Vagina (tissue), 2 donors: ENCODE measurements around the gene KLB. TPM values are rescaled to one million over a fixed set of nuclear protein-coding genes. Genes with fewer than 3 reads are reported as not detected.
"Not testable (repeated sequence)": the region's sequence is repeated elsewhere in the genome, so short reads cannot be mapped to it uniquely, and the experiment has no call there.

ENCODE experiments used
- DNase-seq, 2 donors: peaks; one replicate each; pipeline ENCODE4 v3.0.0-alpha.2; 2017; ENCODE audit errors: extremely low spot score in 2 of 2
- H3K27ac ChIP-seq: fragments of 200-600 bp; sonication (generic); one replicate; pipeline ENCODE4 v1.5.1; 2019
- H3K27me3 ChIP-seq: fragments of 200-600 bp; sonication (generic); one replicate; pipeline ENCODE4 v1.5.1; 2019
- H3K36me3 ChIP-seq, 2 donors: fragments of 200-600 bp; sonication (generic); one replicate each; pipeline ENCODE4 v1.5.1; 2017 to 2019
- H3K4me1 ChIP-seq: fragments of 200-600 bp; sonication (generic); one replicate; pipeline ENCODE4 v1.5.1; 2019
- H3K4me3 ChIP-seq, 2 donors: fragments of 200-600 bp; sonication (generic); 1 replicate in 1 of 2; 2 replicates in 1 of 2; pipeline ENCODE4 v1.5.1; 2016 to 2019
- H3K9me3 ChIP-seq: fragments of 200-600 bp; sonication (generic); one replicate; pipeline ENCODE4 v1.5.1; 2019
- CTCF ChIP-seq, 3 experiments: fragments of 450-650 bp in 2 of 3; fragments of 200-600 bp in 1 of 3; sonication (generic) in 1 of 3; IDR thresholded peaks; one replicate each; pipeline ENCODE4 v1.5.1; 2017 to 2019; ENCODE audit warnings: antibody characterized with exemption in 3 of 3, mild to moderate bottlenecking in 2 of 3, moderate library complexity in 2 of 3
- POLR2A ChIP-seq, 2 donors: fragments of 450-650 bp; IDR thresholded peaks; one replicate each; pipeline ENCODE4 v1.6.1; 2017; ENCODE audit warnings: antibody characterized with exemption in 2 of 2, mild to moderate bottlenecking in 2 of 2, moderate library complexity in 2 of 2
- POLR2AphosphoS5 ChIP-seq, 2 donors: sonication (generic); formaldehyde crosslinking; IDR thresholded peaks; one replicate each; pipeline ENCODE4 v1.9.0; 2017; ENCODE audit warnings: antibody characterized with exemption in 2 of 2, mild to moderate bottlenecking in 2 of 2, low read depth in 1 of 2; ENCODE audit not compliant: insufficient read depth in 1 of 2
- intact Hi-C: fragments of 100-400 bp; cut with DNase I; formaldehyde crosslinking; loops from one replicate; pipeline ENCODE4 v1.15.1; 2023
- total RNA-seq: library from RNA; depleted of rRNA; stranded (reverse); fragments of >200 nt; gene quantifications from one replicate; pipeline ENCODE4 v1.2.3, GENCODE V29; 2016

The KLB gene
- total RNA-seq, 1 donor from 2014 or later: 1.2 TPM

GRCh38 chr4:39365360-39365759, 41.4 kb upstream of the KLB start:
- Histone ChIP-seq H3K27ac (peak overlapping the region; percentile 81), H3K4me3 (peak overlapping the region; percentile 71 to 80), H3K27me3 (no peaks in the 10 kb centered on the region), H3K36me3 (no peaks in the 10 kb centered on the region), H3K9me3 (no peaks in the 10 kb centered on the region), H3K4me1 (peaks cover 15% of the 10 kb centered on the region)
- DNase-seq: no peak
- no peak for TF ChIP-seq POLR2A (IDR thresholded peaks at IDR 0.05)
- no peak for TF ChIP-seq POLR2AphosphoS5 (IDR thresholded peaks at IDR 0.05; ENCODE audit: insufficient read depth in 1 of 2, low read depth in 1 of 2)
- no peak for TF ChIP-seq CTCF (IDR thresholded peaks at IDR 0.05)
- intact Hi-C loops: no loop called here

GRCh38 chr4:39365830-39366771, 40.6 kb upstream of the KLB start, which contains the start of gene RFC1:
RFC1 (minus strand) TSS chr4:39366362; CDS start chr4:39366241, 121 bp downstream.
- peak within 1 kb of the TSS; percentile 71 to 80 for H3K4me3 ChIP-seq
- DNase-seq: peak in 1 of 2 donors; percentile 92
- intact Hi-C loops: no loop called here
- no peak for TF ChIP-seq CTCF (IDR thresholded peaks at IDR 0.05)
- peak; percentile 86 to 89 for TF ChIP-seq POLR2AphosphoS5 (IDR thresholded peaks at IDR 0.05; ENCODE audit: insufficient read depth in 1 of 2, low read depth in 1 of 2)
- no peak for TF ChIP-seq POLR2A (IDR thresholded peaks at IDR 0.05)
- H3K4me1 ChIP-seq: peaks cover 15% of the 10 kb centered on the region
- H3K27me3 ChIP-seq: no peaks in the 10 kb centered on the region
- no peaks in the 10 kb centered on the region for H3K36me3 ChIP-seq
- H3K9me3 ChIP-seq: no peaks in the 10 kb centered on the region
- peak within 1 kb of the TSS; percentile 81 for H3K27ac ChIP-seq

- intact Hi-C loops: no loop called here
- TF ChIP-seq CTCF (IDR thresholded peaks at IDR 0.05): no peak
- TF ChIP-seq POLR2AphosphoS5 (IDR thresholded peaks at IDR 0.05; ENCODE audit: insufficient read depth in 1 of 2, low read depth in 1 of 2): no peak
- TF ChIP-seq POLR2A (IDR thresholded peaks at IDR 0.05): no peak
Measured at GRCh38 chr4:39367166-39367565, 39.6 kb upstream of the KLB start.

GRCh38 chr4:39369301-39369700, 37.4 kb upstream of the KLB start:
- no peaks in the 10 kb centered on the region for H3K36me3 ChIP-seq
- H3K27me3 ChIP-seq: no peaks in the 10 kb centered on the region
- no peak for TF ChIP-seq CTCF (IDR thresholded peaks at IDR 0.05)
- no peak for TF ChIP-seq POLR2AphosphoS5 (IDR thresholded peaks at IDR 0.05; ENCODE audit: insufficient read depth in 1 of 2, low read depth in 1 of 2)
- no peak overlapping the region for H3K27ac ChIP-seq
- H3K4me3 ChIP-seq: no peak overlapping the region
- no peaks in the 10 kb centered on the region for H3K9me3 ChIP-seq
- peaks cover 13% of the 10 kb centered on the region for H3K4me1 ChIP-seq
- intact Hi-C loops: no loop called here
- DNase-seq: no peak

More at GRCh38 chr4:39367166-39367565, 39.6 kb upstream of the KLB start:
- Histone ChIP-seq H3K27ac (no peak overlapping the region), H3K9me3 (no peaks in the 10 kb centered on the region), H3K4me1 (peaks cover 15% of the 10 kb centered on the region), H3K4me3 (no peak overlapping the region), H3K27me3 (no peaks in the 10 kb centered on the region), H3K36me3 (no peaks in the 10 kb centered on the region)
- no peak for DNase-seq

GRCh38 chr4:39371209-39371608, 35.5 kb upstream of the KLB start:
- H3K9me3 ChIP-seq, intact Hi-C loops: not testable (repeated sequence)

More at GRCh38 chr4:39371209-39371608, 35.5 kb upstream of the KLB start:
- H3K27me3 ChIP-seq, H3K36me3 ChIP-seq, H3K4me1 ChIP-seq, H3K27ac ChIP-seq, H3K4me3 ChIP-seq, DNase-seq: not testable (repeated sequence)
